ENCODE measurements around the gene MZB1.

Gene MZB1

DNA sequence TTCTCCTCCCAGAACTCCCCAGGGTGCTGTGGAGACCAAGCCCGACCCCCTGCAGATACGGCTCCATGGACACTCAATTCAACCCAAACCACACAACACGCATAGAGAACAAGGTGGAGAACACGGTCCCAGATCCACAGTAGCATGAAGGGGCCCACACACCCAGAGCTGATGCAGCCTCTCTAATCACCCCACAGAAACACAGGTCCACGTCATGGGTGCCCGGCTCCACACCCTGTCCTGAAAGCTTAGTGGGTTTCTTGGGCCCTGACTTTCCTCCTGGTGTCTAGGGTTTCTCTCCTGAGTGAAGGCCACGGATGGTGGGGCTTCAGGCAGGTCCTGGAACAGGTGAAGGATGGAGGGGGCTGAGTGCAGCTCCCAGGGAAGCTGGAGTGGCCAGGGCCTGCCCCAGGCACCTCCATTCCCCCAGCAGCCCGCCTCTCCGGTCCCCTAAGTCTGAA is 5.1 kb downstream of the MZB1 start:
- Histone ChIP-seq H3K4me2 (peak overlapping the region; percentile 87), H3K27me3 (ENCODE audit: insufficient read depth, low read depth) (no peaks in the 10 kb centered on the region), H3K79me2 (ENCODE audit: insufficient read depth, low read depth) (peaks cover 30% of the 10 kb centered on the region), H2AFZ (ENCODE audit: low read depth) (no peak overlapping the region), H4K20me1 (ENCODE audit: insufficient read depth) (no peaks in the 10 kb centered on the region), H3K9ac (peak overlapping the region; percentile 10; the same call in 1 of the 2 replicates), H3K4me1 (ENCODE audit: low read depth, poor library complexity, severe bottlenecking) (peaks cover 52% of the 10 kb centered on the region), H3K36me3 (ENCODE audit: insufficient read depth) (no peaks in the 10 kb centered on the region), H3K27ac (peak overlapping the region; percentile 66), H3K4me3 (IDR thresholded peaks at IDR 0.05; ENCODE audit: insufficient read depth, low read depth, low read length) (no peak overlapping the region)
- TF ChIP-seq, protein P1, sequence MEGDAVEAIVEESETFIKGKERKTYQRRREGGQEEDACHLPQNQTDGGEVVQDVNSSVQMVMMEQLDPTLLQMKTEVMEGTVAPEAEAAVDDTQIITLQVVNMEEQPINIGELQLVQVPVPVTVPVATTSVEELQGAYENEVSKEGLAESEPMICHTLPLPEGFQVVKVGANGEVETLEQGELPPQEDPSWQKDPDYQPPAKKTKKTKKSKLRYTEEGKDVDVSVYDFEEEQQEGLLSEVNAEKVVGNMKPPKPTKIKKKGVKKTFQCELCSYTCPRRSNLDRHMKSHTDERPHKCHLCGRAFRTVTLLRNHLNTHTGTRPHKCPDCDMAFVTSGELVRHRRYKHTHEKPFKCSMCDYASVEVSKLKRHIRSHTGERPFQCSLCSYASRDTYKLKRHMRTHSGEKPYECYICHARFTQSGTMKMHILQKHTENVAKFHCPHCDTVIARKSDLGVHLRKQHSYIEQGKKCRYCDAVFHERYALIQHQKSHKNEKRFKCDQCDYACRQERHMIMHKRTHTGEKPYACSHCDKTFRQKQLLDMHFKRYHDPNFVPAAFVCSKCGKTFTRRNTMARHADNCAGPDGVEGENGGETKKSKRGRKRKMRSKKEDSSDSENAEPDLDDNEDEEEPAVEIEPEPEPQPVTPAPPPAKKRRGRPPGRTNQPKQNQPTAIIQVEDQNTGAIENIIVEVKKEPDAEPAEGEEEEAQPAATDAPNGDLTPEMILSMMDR (conservative IDR thresholded peaks at IDR 0.05; ENCODE audit: low read depth, low read length): no peak

DNA sequence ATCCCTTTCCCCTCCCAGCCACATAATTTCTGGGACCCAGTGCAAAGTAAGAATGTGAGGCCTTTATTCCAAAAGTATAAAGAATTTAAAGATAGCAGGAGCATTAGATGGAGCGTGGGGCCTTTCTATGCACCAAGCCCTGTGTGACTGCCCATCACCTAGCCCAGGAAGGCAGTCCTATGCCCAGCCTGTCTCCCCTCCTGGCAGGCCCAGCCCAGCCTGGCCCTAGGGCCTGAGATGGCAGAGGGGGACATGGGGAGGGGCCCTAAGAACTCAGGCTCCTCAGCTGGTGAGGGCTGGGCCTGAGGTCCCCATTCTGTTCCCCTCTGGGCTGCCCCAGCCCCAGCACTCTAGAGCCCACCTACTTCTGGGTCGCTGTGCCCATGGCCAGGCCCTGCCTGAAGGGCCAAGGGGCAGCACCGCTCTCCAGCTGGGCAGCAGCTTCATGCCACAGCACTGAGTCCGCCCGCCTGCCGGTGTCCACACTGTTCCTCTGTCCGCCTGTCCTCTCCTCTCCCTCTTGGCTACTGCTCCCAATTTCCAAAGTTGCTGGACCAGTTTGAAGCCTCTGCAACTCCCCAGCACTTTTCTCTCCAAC is 5.6 kb downstream of the MZB1 start:
- peaks cover 52% of the 10 kb centered on the region for H3K4me1 ChIP-seq (ENCODE audit: low read depth, poor library complexity, severe bottlenecking)
- H3K4me2 ChIP-seq: no peak overlapping the region

DNA sequence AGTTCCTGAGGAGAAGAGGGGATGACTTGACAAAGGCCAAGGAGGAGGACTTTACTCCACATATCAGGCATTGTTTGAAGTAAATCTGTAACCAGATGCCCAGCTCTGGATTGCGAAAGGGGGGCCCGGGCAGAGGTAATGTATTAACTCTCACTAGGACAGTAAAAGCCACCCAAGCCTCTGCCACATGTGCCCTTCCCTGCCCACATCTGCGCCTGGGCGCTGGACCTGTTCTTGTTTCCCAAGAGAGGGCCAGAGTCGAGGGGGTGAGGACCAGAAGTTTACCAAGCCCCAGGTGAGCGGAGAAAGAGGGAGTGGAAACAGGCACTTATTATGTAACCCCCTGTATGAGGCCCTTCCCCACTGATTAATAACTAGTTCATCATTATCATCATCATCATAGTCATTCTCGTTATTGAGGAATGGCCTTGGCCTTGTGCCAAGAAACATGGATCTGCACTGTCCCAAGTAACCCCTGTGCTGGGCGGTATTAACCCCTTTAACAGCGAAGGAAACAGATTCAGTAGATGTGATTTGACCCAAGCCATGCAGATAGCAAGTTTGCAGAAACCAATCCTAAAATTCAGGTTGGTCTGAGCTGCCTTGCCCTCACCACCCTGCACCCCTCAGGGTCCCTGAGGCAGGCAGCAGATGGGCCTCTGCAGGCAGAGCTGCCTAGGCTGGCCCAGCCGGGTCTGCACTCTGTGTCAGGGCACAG is 6.3 kb downstream of the MZB1 start, which contains the start of gene SLC23A1:
TSS of gene SLC23A1 (minus strand) at position 23 of the 718 bp plus-strand sequence. CDS start 44 bp downstream, outside the sequence.
- Histone ChIP-seq H3K27ac (no peak within 1 kb of the TSS; the same call in 1 of the 2 replicates), H3K4me1 (ENCODE audit: low read depth, poor library complexity, severe bottlenecking) (peaks cover 52% of the 10 kb centered on the region), H3K4me3 (IDR thresholded peaks at IDR 0.05; ENCODE audit: insufficient read depth, low read depth, low read length) (no peak within 1 kb of the TSS), H4K20me1 (ENCODE audit: insufficient read depth) (no peaks in the 10 kb centered on the region), H3K9ac (no peak within 1 kb of the TSS), H3K27me3 (ENCODE audit: insufficient read depth, low read depth) (no peaks in the 10 kb centered on the region), H3K79me2 (ENCODE audit: insufficient read depth, low read depth) (peaks cover 18% of the 10 kb centered on the region), H3K36me3 (ENCODE audit: insufficient read depth) (no peaks in the 10 kb centered on the region), H2AFZ (ENCODE audit: low read depth) (no peak within 1 kb of the TSS), H3K4me2 (no peak within 1 kb of the TSS)
- TF ChIP-seq, protein P1 (conservative IDR thresholded peaks at IDR 0.05; ENCODE audit: low read depth, low read length): no peak

More for the DNA sequence above, 5.6 kb downstream of the MZB1 start:
- Histone ChIP-seq H2AFZ (ENCODE audit: low read depth) (no peak overlapping the region), H3K27ac (peak overlapping the region; percentile 66; the same call in 1 of the 2 replicates), H3K36me3 (ENCODE audit: insufficient read depth) (no peaks in the 10 kb centered on the region), H3K9ac (no peak overlapping the region), H3K27me3 (ENCODE audit: insufficient read depth, low read depth) (no peaks in the 10 kb centered on the region), H4K20me1 (ENCODE audit: insufficient read depth) (no peaks in the 10 kb centered on the region), H3K4me3 (IDR thresholded peaks at IDR 0.05; ENCODE audit: insufficient read depth, low read depth, low read length) (no peak overlapping the region), H3K79me2 (ENCODE audit: insufficient read depth, low read depth) (peaks cover 25% of the 10 kb centered on the region)
- TF ChIP-seq, protein P1 (conservative IDR thresholded peaks at IDR 0.05; ENCODE audit: low read depth, low read length): no peak

DNA sequence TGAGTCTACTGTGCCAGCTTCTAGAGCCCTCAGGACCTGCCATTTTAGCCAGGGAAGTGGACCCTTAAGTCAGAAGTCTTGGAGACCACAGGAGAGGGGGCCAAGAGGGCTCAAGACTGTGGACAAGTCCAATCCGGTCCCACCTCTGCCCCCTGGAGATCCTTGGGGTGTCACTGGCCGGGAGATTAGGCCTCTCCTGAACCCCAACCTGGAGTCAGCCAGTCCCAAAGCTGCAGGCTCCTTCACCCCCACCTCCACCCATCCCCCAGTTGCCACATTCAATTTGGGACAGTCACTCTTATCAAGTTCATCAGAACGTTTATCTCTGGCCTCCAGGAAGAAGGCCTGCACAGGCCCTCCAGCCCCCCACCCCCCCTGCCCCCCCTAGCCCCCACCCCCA is 6.9 kb downstream of the MZB1 start:
- Histone ChIP-seq H3K9ac (no peak overlapping the region), H3K27me3 (ENCODE audit: insufficient read depth, low read depth) (no peaks in the 10 kb centered on the region), H3K4me2 (no peak overlapping the region), H3K27ac (no peak overlapping the region), H4K20me1 (ENCODE audit: insufficient read depth) (no peaks in the 10 kb centered on the region), H3K4me3 (IDR thresholded peaks at IDR 0.05; ENCODE audit: insufficient read depth, low read depth, low read length) (no peak overlapping the region), H2AFZ (ENCODE audit: low read depth) (no peak overlapping the region), H3K36me3 (ENCODE audit: insufficient read depth) (no peaks in the 10 kb centered on the region), H3K79me2 (ENCODE audit: insufficient read depth, low read depth) (peaks cover 12% of the 10 kb centered on the region), H3K4me1 (ENCODE audit: low read depth, poor library complexity, severe bottlenecking) (peaks cover 47% of the 10 kb centered on the region)
- TF ChIP-seq, protein P1 (conservative IDR thresholded peaks at IDR 0.05; ENCODE audit: low read depth, low read length): no peak
